Esophagus muscularis mucosa (tissue), 4 donors: Measurements from ENCODE around the gene CTRB1. TPM values are rescaled to one million over a fixed set of nuclear protein-coding genes. Genes with fewer than 3 reads are reported as not detected.

Experiments
- DNase-seq: peaks from one replicate; pipeline ENCODE4 v3.0.0-alpha.2; 2017; ENCODE audit errors: extremely low spot score
- H3K27ac ChIP-seq, 4 donors: fragments of 200-600 bp; sonication (generic); replicated peaks in 1 of 4; 1 replicate in 3 of 4; 2 replicates in 1 of 4; pipeline ENCODE4 v1.5.1; 2016 to 2019; ENCODE audit warnings: mild to moderate bottlenecking in 1 of 4
- H3K27me3 ChIP-seq, 4 donors: fragments of 200-600 bp; sonication (generic); one replicate each; pipeline versions ENCODE4 v1.5.1 to v1.6.0; 2016 to 2019
- H3K36me3 ChIP-seq, 4 donors: fragments of 200-600 bp; sonication (generic); one replicate each; pipeline ENCODE4 v1.5.1; 2016 to 2019
- H3K4me1 ChIP-seq, 4 donors: fragments of 200-600 bp; sonication (generic); one replicate each; pipeline ENCODE4 v1.5.1; 2016 to 2019
- H3K4me3 ChIP-seq, 4 donors: fragments of 200-600 bp; sonication (generic); 1 replicate in 2 of 4; 2 replicates in 2 of 4; pipeline ENCODE4 v1.5.1; 2016 to 2019; ENCODE audit warnings: mild to moderate bottlenecking in 4 of 4, moderate library complexity in 1 of 4
- H3K9me3 ChIP-seq, 4 donors: fragments of 200-600 bp; sonication (generic); 1 replicate in 3 of 4; 2 replicates in 1 of 4; pipeline ENCODE4 v1.5.1; 2016 to 2019
- EP300 ChIP-seq: sonication (generic); formaldehyde crosslinking; IDR thresholded peaks from one replicate; pipeline ENCODE4 v1.6.1; 2017; ENCODE audit warnings: antibody characterized with exemption
- POLR2A ChIP-seq: fragments of 450-650 bp; IDR thresholded peaks from one replicate; pipeline ENCODE4 v1.6.1; 2017; ENCODE audit warnings: antibody characterized with exemption, moderate library complexity, mild to moderate bottlenecking, low read depth
- POLR2AphosphoS5 ChIP-seq, 2 donors: sonication (generic); formaldehyde crosslinking; IDR thresholded peaks; one replicate each; pipeline ENCODE4 v1.6.1; 2017; ENCODE audit warnings: antibody characterized with exemption in 2 of 2
- WGBS: methylation state at CpG from one replicate; pipeline ENCODE4 v1.1.5; 2018; 5-methylcytosine and 5-hydroxymethylcytosine counted together
- intact Hi-C: fragments of 100-400 bp; cut with DNase I; formaldehyde crosslinking; loops from one replicate; pipeline ENCODE4 v1.15.1; 2023
- total RNA-seq, 4 donors: library from RNA; depleted of rRNA; stranded (reverse); fragments of >200 nt; gene quantifications; one replicate each; pipeline versions ENCODE4 v1.1.0 to v1.2.1, GENCODE V29; 2016
- TF ChIP-seq, protein P1 (sequence below), 3 experiments: fragments of 200-600 bp in 2 of 3; fragments of 450-650 bp in 1 of 3; sonication (generic) in 2 of 3; IDR thresholded peaks; one replicate each; pipeline ENCODE4 v1.5.1; 2017 to 2019; ENCODE audit warnings: antibody characterized with exemption in 3 of 3, mild to moderate bottlenecking in 2 of 3, moderate library complexity in 1 of 3

Gene CTRB1
- total RNA-seq, 4 donors from 2014 or later, result not detected

DNA sequence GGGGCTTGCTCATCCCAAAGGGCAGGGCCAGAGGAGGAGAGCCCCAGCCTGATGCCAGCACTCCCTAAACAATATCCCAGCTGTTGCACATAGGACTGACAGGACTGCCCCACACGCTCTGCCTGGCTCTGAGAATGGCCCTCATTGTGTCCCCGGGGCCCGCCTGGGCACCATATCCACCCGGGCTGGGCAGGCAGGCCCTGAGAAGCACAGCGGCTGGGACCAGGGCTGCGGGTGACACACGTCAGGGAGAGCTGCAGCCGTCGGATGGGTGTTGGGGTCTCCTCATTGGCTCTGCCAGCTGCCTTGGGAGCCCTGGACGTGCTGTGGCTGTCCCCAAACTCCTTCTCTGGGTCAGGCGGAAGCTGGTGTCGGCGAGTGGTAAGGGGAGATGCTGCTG is 28.5 kb downstream of the CTRB1 start:
- Histone ChIP-seq H3K36me3 (peaks cover 4 to 9% (median 7%) of the 10 kb centered on the region in 4 donors), H3K9me3 (no peaks in the 10 kb centered on the region), H3K27me3 (no peaks in the 10 kb centered on the region), H3K4me3 (no peak overlapping the region), H3K27ac (peak overlapping the region; percentile 88 to 95 (median 91)), H3K4me1 (peaks cover 84 to 97% (median 90%) of the 10 kb centered on the region in 4 donors)
- no peak for DNase-seq
- intact Hi-C loops, result no loop called here
- 72% methylated on average over 5 of the region's 13 CpGs for WGBS
- TF ChIP-seq EP300, result no peak
- TF ChIP-seq, protein P1, sequence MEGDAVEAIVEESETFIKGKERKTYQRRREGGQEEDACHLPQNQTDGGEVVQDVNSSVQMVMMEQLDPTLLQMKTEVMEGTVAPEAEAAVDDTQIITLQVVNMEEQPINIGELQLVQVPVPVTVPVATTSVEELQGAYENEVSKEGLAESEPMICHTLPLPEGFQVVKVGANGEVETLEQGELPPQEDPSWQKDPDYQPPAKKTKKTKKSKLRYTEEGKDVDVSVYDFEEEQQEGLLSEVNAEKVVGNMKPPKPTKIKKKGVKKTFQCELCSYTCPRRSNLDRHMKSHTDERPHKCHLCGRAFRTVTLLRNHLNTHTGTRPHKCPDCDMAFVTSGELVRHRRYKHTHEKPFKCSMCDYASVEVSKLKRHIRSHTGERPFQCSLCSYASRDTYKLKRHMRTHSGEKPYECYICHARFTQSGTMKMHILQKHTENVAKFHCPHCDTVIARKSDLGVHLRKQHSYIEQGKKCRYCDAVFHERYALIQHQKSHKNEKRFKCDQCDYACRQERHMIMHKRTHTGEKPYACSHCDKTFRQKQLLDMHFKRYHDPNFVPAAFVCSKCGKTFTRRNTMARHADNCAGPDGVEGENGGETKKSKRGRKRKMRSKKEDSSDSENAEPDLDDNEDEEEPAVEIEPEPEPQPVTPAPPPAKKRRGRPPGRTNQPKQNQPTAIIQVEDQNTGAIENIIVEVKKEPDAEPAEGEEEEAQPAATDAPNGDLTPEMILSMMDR (IDR thresholded peaks at IDR 0.05), result no peak
- no peak for TF ChIP-seq POLR2A
- TF ChIP-seq POLR2AphosphoS5 (IDR thresholded peaks at IDR 0.05), result no peak

DNA sequence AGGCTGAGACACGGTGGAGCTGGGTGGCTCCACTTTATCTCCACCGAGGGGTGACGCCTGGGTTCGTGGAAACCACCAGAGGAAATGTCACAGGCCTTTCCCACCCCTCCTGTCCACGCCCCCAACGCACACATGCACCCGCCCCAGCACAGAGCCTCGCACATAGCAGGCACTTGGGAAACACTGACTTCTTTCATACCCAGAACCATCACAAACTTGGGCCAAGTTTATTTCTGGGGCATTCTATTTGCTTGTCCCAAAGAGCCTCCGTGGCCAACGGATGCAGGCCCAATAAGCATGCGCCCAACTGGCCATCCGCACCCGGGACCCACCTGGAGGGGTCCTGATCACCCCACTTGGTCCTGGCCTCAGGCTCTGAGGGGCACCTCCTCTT is 29.4 kb downstream of the CTRB1 start:
- Histone ChIP-seq H3K9me3 (no peaks in the 10 kb centered on the region), H3K27me3 (no peaks in the 10 kb centered on the region), H3K36me3 (peaks cover 0 to under 1% (median 0%) of the 10 kb centered on the region in 4 donors), H3K4me1 (peaks cover 90 to 99% (median 97%) of the 10 kb centered on the region in 4 donors), H3K27ac (peak overlapping the region; percentile 88 to 95 (median 91)), H3K4me3 (no peak overlapping the region)
- WGBS, result 71% methylated on average over 12 of the region's 13 CpGs
- no peak for DNase-seq
- intact Hi-C loops, result no loop called here
- no peak for TF ChIP-seq POLR2AphosphoS5 (IDR thresholded peaks at IDR 0.05)
- no peak for TF ChIP-seq POLR2A
- TF ChIP-seq, protein P1 (IDR thresholded peaks at IDR 0.05), result no peak
- TF ChIP-seq EP300, result no peak

DNA sequence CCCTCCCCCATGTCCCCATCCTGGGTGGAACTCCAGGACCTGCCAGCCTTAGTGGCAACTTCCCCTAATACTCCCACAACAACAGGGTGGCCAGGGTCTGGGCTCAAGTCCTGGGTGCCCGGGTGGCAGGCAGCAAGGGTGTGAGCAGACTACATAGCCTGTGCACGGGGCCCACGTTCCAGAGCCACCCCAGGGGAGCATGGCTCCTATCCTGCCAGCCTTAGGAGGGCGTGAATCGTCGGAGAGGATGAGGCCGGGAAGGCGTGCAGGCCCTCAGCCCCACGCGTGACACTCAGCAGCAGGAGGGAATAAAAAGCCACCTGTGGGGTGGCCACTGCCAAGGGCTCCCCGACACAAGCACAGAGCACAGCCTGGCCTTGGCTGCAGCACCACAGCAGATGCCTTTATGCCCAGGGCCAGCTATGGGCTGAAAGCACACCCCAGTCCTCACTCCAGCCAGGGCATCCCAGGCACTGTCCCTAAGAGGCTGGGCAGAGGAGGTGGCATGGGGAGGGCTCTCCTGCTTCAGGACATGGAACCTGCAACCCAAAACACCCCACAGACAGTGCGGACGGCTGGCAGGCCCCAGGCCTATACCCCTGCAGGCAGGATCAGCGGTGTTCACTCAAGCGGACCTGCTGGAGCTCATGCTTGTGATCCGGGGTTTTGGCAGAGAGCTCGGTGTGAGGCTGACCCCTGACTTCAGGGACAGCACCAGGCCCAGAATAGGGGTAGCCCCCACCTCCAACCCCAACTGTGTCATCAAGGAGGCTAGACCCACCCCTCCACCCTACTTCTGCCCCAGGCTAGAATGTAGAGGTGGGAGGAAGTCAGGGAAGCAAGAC is 30.0 kb downstream of the CTRB1 start:
- no peak for DNase-seq
- WGBS, result 81% methylated on average over 15 of the region's 17 CpGs
- Histone ChIP-seq H3K4me1 (peaks cover 90 to 99% (median 97%) of the 10 kb centered on the region in 4 donors), H3K36me3 (no peaks in the 10 kb centered on the region), H3K4me3 (peak overlapping the region in 1 of 4 donors; percentile 74), H3K27me3 (no peaks in the 10 kb centered on the region), H3K9me3 (no peaks in the 10 kb centered on the region), H3K27ac (peak overlapping the region; percentile 88 to 95 (median 91))
- TF ChIP-seq, protein P1 (IDR thresholded peaks at IDR 0.05), result no peak
- TF ChIP-seq EP300, result no peak
- no peak for TF ChIP-seq POLR2AphosphoS5 (IDR thresholded peaks at IDR 0.05)
- no peak for TF ChIP-seq POLR2A
- intact Hi-C loops, result no loop called here

DNA sequence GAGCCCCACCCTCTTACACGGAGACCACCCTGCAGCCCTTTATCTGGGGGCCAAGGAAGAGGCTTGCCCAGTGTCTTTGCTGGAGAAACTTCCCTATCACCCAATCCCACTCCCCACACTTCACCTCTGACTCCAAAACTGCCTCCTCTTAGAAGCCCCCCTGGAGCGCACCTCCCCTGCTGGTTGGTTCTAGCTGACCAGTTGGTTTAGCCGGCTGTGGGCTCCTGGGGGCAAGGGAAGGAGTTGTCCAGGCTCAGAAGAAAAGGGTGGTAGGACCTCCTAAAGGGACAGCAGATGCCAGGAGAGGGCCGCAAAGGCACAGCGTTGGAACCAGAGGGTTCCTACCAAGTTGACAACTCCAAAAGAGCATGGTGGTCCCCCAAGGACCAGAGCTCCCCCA is 30.7 kb downstream of the CTRB1 start:
- no peaks in the 10 kb centered on the region for H3K27me3 ChIP-seq

More for the DNA sequence above, 30.7 kb downstream of the CTRB1 start:
- no peaks in the 10 kb centered on the region for H3K36me3 ChIP-seq
- DNase-seq, result no peak
- H3K4me3 ChIP-seq, result peak overlapping the region in 1 of 4 donors; percentile 74
- intact Hi-C loops, result no loop called here
- H3K27ac ChIP-seq, result peak overlapping the region; percentile 90 to 95 (median 92)
- H3K9me3 ChIP-seq, result no peaks in the 10 kb centered on the region
- H3K4me1 ChIP-seq, result peaks cover 90 to 99% (median 97%) of the 10 kb centered on the region in 4 donors
- TF ChIP-seq POLR2A, result no peak
- TF ChIP-seq EP300, result no peak
- TF ChIP-seq, protein P1 (IDR thresholded peaks at IDR 0.05), result no peak
- TF ChIP-seq POLR2AphosphoS5 (IDR thresholded peaks at IDR 0.05), result no peak
- WGBS, result 56% methylated on average over 3 of the region's 5 CpGs
